IMR-90 (cell line): ENCODE data around the gene RALGAPB. TPM values are rescaled to one million over a fixed set of nuclear protein-coding genes. Genes with fewer than 3 reads are reported as not detected.
A peak's percentile ranks its signal among the peaks of the same experiment; 100 is the strongest.

ENCODE experiments used
- ATAC-seq: fragments of 200-7000 bp; cut with Tn5 transposase; 2 replicates; pipeline ENCODE4 v1.9.1; 2020; ENCODE audit warnings: low read depth, mild to moderate bottlenecking, moderate library complexity
- BruUV-seq: library from RNA; stranded (reverse); fragments of 400-500 nt; replicated peaks from 2 replicates; lab custom pipeline; 2021; lab: Mats Ljungman, UMichigan
- CTCF ChIA-PET: fragments of 300-600 bp; formaldehyde crosslinking; extraction: SDS; loops from one replicate; lab custom pipeline; 2021; ENCODE audit warnings: antibody characterized with exemption; lab: Yijun Ruan, JAX
- POLR2A ChIA-PET: fragments of 300-600 bp; sonication (Branson Sonifier 250); formaldehyde crosslinking; loops from one replicate; lab custom pipeline; 2022; ENCODE audit warnings: antibody characterized with exemption; ENCODE audit not compliant: unreplicated experiment; lab: Charles Lee
- DNase-seq: peaks from one replicate; pipeline ENCODE4 v3.0.0; 2013
- H2AFZ ChIP-seq: replicated peaks from 2 replicates; pipeline ENCODE3; 2013; ENCODE audit warnings: low read length, mild to moderate bottlenecking; ENCODE audit not compliant: poor library complexity
- H2AK5ac ChIP-seq: 2 replicates; pipeline ENCODE4 v1.6.1; 2013; ENCODE audit warnings: low read depth, low read length, inconsistent platforms
- H2AK9ac ChIP-seq: replicated peaks from 2 replicates; pipeline ENCODE3; 2013; ENCODE audit warnings: mild to moderate bottlenecking, low read depth, low read length, moderate library complexity; ENCODE audit not compliant: poor library complexity
- H2BK120ac ChIP-seq: 2 replicates; pipeline ENCODE4 v1.6.1; 2013; ENCODE audit warnings: low read depth, low read length, inconsistent platforms
- H2BK15ac ChIP-seq: 3 replicates; pipeline ENCODE4 v1.6.1; 2013; ENCODE audit warnings: low read depth, low read length, inconsistent platforms
- H2BK20ac ChIP-seq: 2 replicates; pipeline ENCODE4 v1.6.1; 2013; ENCODE audit warnings: low read depth, mild to moderate bottlenecking, inconsistent platforms, low read length, moderate library complexity
- H2BK5ac ChIP-seq: 2 replicates; pipeline ENCODE4 v1.6.1; 2013; ENCODE audit warnings: mild to moderate bottlenecking, low read depth, low read length, inconsistent platforms; ENCODE audit not compliant: poor library complexity, severe bottlenecking
- H3K14ac ChIP-seq: replicated peaks from 2 replicates; pipeline ENCODE4 v1.6.1; 2013; ENCODE audit warnings: low read depth, low read length, inconsistent platforms
- H3K18ac ChIP-seq: 2 replicates; pipeline ENCODE4 v1.6.1; 2013; ENCODE audit warnings: low read depth, low read length, control low read depth
- H3K23ac ChIP-seq: 2 replicates; pipeline ENCODE4 v1.6.1; 2013; ENCODE audit warnings: low read depth, low read length, inconsistent platforms
- H3K27ac ChIP-seq: 2 replicates; pipeline ENCODE4 v1.5.1; 2013; ENCODE audit warnings: mild to moderate bottlenecking, control low read depth, low read length; ENCODE audit not compliant: insufficient read depth
- H3K27me3 ChIP-seq: 2 replicates; pipeline ENCODE4 v1.6.1; 2013; ENCODE audit warnings: low read length; ENCODE audit not compliant: control insufficient read depth, insufficient read depth
- H3K36me3 ChIP-seq: 2 replicates; pipeline ENCODE4 v1.6.1; 2013; ENCODE audit warnings: low read length, mixed read lengths; ENCODE audit not compliant: control insufficient read depth, insufficient read depth
- H3K4ac ChIP-seq: 2 replicates; pipeline ENCODE4 v1.6.1; 2013; ENCODE audit warnings: low read depth, low read length, inconsistent platforms
- H3K4me1 ChIP-seq: 2 replicates; pipeline ENCODE4 v1.6.1; 2013; ENCODE audit warnings: low read length, mixed read lengths; ENCODE audit not compliant: control insufficient read depth, insufficient read depth
- H3K4me2 ChIP-seq: 2 replicates; pipeline ENCODE4 v1.6.1; 2013; ENCODE audit warnings: low read depth, mild to moderate bottlenecking, control low read depth, low read length, moderate library complexity
- H3K4me3 ChIP-seq: 2 replicates; pipeline ENCODE4 v1.5.1; 2013; ENCODE audit warnings: low read depth, mild to moderate bottlenecking, control low read depth, low read length, moderate library complexity; ENCODE audit not compliant: insufficient read depth
- H3K56ac ChIP-seq: 2 replicates; pipeline ENCODE4 v1.6.1; 2013; ENCODE audit warnings: low read length, inconsistent platforms; ENCODE audit not compliant: insufficient read depth; ENCODE audit errors: extremely low read depth
- H3K79me1 ChIP-seq, 2 experiments: 2 replicates each; pipeline ENCODE4 v1.6.1; 2013; ENCODE audit warnings: low read length in 2 of 2, inconsistent platforms in 1 of 2, low read depth in 1 of 2
- H3K9ac ChIP-seq: 2 replicates; pipeline ENCODE4 v1.6.1; 2013; ENCODE audit warnings: low read depth, low read length, control low read depth
- H3K9me1 ChIP-seq: 2 replicates; pipeline ENCODE4 v1.6.1; 2013; ENCODE audit warnings: low read length, inconsistent platforms; ENCODE audit not compliant: insufficient read depth
- H3K9me3 ChIP-seq: 2 replicates; pipeline ENCODE4 v1.6.1; 2013; ENCODE audit warnings: low read length; ENCODE audit not compliant: control insufficient read depth, insufficient read depth
- H4K20me1 ChIP-seq: 2 replicates; pipeline ENCODE4 v1.6.1; 2013; ENCODE audit warnings: low read length, inconsistent platforms; ENCODE audit not compliant: insufficient read depth
- H4K5ac ChIP-seq: 2 replicates; pipeline ENCODE4 v1.6.1; 2013; ENCODE audit warnings: mild to moderate bottlenecking, low read depth, low read length, control low read depth
- H4K8ac ChIP-seq, 2 experiments: 2 replicates each; pipeline ENCODE4 v1.6.1; 2013; ENCODE audit warnings: low read depth in 2 of 2, low read length in 2 of 2, control low read depth in 1 of 2, inconsistent platforms in 1 of 2
- H4K91ac ChIP-seq: 2 replicates; pipeline ENCODE4 v1.6.1; 2013; ENCODE audit warnings: low read depth, low read length, inconsistent platforms; ENCODE audit not compliant: insufficient read depth
- BHLHE40 ChIP-seq: fragments of 150-350 bp; IDR thresholded peaks from 2 replicates; pipeline ENCODE4 v1.6.1; 2016; ENCODE audit warnings: mild to moderate bottlenecking, low read depth, low read length
- CEBPB ChIP-seq: IDR thresholded peaks from 2 replicates; pipeline ENCODE4 v1.6.1; 2012; ENCODE audit warnings: low read depth, low read length, improper control_type of control experiment
- CHD1 ChIP-seq: IDR thresholded peaks from 2 replicates; pipeline ENCODE4 v1.6.1; 2012; ENCODE audit warnings: low read depth, low read length, improper control_type of control experiment
- FOS ChIP-seq: fragments of 150-350 bp; IDR thresholded peaks from 2 replicates; pipeline ENCODE4 v1.6.1; 2016; ENCODE audit warnings: low read depth, low read length
- MAFK ChIP-seq: IDR thresholded peaks from 2 replicates; pipeline ENCODE4 v1.6.1; 2012; ENCODE audit warnings: low read depth, low read length, improper control_type of control experiment
- MAZ ChIP-seq: IDR thresholded peaks from 2 replicates; pipeline ENCODE4 v1.6.1; 2012; ENCODE audit warnings: low read depth, mild to moderate bottlenecking, low read length, improper control_type of control experiment, moderate library complexity, borderline replicate concordance
- MXI1 ChIP-seq: IDR thresholded peaks from 2 replicates; pipeline ENCODE4 v1.6.1; 2012; ENCODE audit warnings: low read depth, mild to moderate bottlenecking, low read length, moderate library complexity, borderline replicate concordance
- NFE2L2 ChIP-seq: fragments of 150-350 bp; IDR thresholded peaks from 2 replicates; pipeline ENCODE4 v1.6.1; 2016; ENCODE audit warnings: low read depth, mild to moderate bottlenecking, low read length
- POLR2A ChIP-seq: IDR thresholded peaks from 2 replicates; pipeline ENCODE4 v1.6.1; 2012; ENCODE audit warnings: mild to moderate bottlenecking, low read depth, low read length
- RAD21 ChIP-seq: IDR thresholded peaks from 2 replicates; pipeline ENCODE4 v1.6.1; 2012; ENCODE audit warnings: low read length, improper control_type of control experiment
- RFX5 ChIP-seq: IDR thresholded peaks from 2 replicates; pipeline ENCODE4 v1.8.0; 2012; ENCODE audit warnings: low read depth, mild to moderate bottlenecking, low read length, moderate library complexity
- WGBS, 2 experiments: methylation state at CpG; one replicate each; pipeline versions ENCODE4 v1.1.5 to v1.1.7; 2013; ENCODE audit warnings: missing lambda C conversion rate in 2 of 2; ENCODE audit not compliant: insufficient read length in 1 of 2; ENCODE audit errors: extremely low coverage in 2 of 2; 5-methylcytosine and 5-hydroxymethylcytosine counted together
- dilution Hi-C: fragments of 300-500 bp; cut with HindIII; formaldehyde crosslinking; loops from one replicate; pipeline ENCODE4 v1.14.3; 2018; ENCODE audit warnings: low sequenced_read_pairs; ENCODE audit not compliant: unreplicated experiment
- in situ Hi-C: fragments of 300-500 bp; cut with MboI; formaldehyde crosslinking; loops from 3 replicates; pipeline ENCODE4 v1.14.3; 2019; ENCODE audit warnings: low sequenced_read_pairs, inconsistent platforms, mixed read lengths
- intact Hi-C: fragments of 100-400 bp; cut with micrococcal nuclease; formaldehyde crosslinking; loops from 2 replicates; pipeline ENCODE4 v1.10.0; 2022
- polyA plus RNA-seq, 3 experiments: library from polyadenylated mRNA; depleted of rRNA; stranded (reverse); fragments of >200 nt; gene quantifications; 2 replicates each; pipeline ENCODE4 v1.2.3, GENCODE V29; 2012; ENCODE audit warnings: low replicate concordance in 1 of 3
- total RNA-seq: library from RNA; depleted of rRNA; stranded (reverse); fragments of >200 nt; gene quantifications from 2 replicates; pipeline ENCODE4 v1.2.3, GENCODE V29; 2012
- TF ChIP-seq, protein P1 (sequence below): fragments of 150-350 bp; IDR thresholded peaks from 2 replicates; pipeline ENCODE4 v1.6.1; 2017; ENCODE audit warnings: mild to moderate bottlenecking, antibody characterized with exemption, low read length, low read depth
- TF ChIP-seq, protein P2 (sequence below): conservative IDR thresholded peaks from 2 replicates; pipeline ENCODE4 v1.5.1; 2012; ENCODE audit warnings: mild to moderate bottlenecking, low read depth, low read length, improper control_type of control experiment

Gene RALGAPB
- total and polyA plus RNA-seq, 2 of the 4 experiments (the other 2 are of a cell fraction), result 12.7 to 30.3 TPM

DNA sequence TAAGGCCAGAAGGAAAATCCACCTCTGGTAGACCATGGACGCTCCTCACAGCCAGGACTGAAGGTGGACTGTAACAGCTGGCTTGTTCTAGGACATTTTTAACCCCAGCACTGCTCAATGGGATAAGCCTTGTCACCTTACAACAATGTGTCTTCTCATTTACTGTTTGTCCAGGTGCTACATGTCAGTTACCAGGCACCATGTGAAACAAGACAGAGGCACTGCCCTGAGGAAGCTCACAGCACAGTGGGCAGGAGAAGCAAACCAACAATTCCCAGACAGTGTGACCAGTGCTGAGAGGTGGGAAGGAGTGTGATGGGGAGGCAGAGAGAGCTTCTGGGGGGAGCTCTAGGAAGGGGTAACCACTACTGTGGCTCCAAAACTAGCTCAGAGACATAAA is 48.2 kb upstream of the RALGAPB start (continued):
- TF ChIP-seq CEBPB, result no peak

DNA sequence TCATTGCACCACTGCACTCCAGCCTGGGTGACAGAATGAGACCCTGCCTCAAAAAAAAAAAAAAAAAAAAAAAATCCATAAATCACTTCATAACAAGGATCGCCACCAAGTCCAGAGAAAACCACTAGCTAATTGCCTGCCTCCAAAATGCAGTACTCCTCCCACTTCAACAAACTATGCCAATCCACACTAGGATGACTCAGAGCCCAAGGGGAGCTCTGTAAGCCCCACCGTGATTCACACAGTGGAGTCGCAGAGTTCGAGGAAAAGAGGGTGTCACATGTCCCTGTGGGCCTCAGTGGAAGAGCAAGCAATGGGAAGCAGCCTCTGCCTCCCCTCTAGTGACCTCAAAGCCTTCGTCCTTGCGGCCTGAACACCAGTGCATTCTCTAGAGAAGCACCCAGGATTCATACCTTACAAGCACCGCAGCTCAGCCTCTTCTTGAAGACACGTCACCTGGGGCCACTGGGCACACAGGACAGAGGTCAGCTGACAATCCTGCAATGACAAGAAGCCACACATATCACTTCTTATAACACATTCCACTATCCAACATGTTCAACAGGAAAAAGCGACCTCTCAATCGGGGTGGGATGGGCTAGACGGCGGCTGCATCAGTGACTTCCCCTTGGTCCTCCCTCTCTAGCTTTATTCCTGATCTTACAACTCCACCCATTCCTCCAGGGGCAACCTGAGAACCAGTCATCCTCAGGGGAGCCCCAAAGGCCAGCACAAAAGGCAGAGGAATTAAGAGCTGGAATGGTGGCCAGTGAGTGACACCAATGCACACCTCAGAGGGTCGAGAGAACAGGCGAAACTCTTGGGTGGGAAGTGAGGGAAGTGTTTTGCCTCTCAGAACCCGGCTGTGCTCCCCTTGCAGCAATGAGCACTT is 46.4 kb upstream of the RALGAPB start:
- Histone ChIP-seq H2BK15ac (no peak overlapping the region), H3K4me3 (no peak overlapping the region), H3K23ac (no peak overlapping the region), H2AK5ac (no peak overlapping the region; the same call in 1 of the 2 replicates), H4K5ac (no peak overlapping the region), H2BK5ac (peak overlapping the region; percentile 3), H3K18ac (no peak overlapping the region), H3K14ac (0 out of 2 replicates have a peak overlapping the region, but pooled peaks have one; percentile 10), H2BK120ac (no peak overlapping the region; the same call in 1 of the 2 replicates), H4K20me1 (peaks cover 89% of the 10 kb centered on the region), H3K27ac (peak overlapping the region; percentile 7; the same call in 1 of the 2 replicates), H3K4ac (peak overlapping the region; percentile 25; the same call in 1 of the 2 replicates), H2AFZ (peak overlapping the region; percentile 12), H2BK20ac (no peak overlapping the region), H4K8ac (no peak overlapping the region; a peak in 1 of 4 replicates), H2AK9ac (no peak overlapping the region), H3K9me1 (peaks cover 21% of the 10 kb centered on the region), H3K36me3 (peaks cover 81% of the 10 kb centered on the region), H3K4me2 (peak overlapping the region; percentile 17; the same call in 1 of the 2 replicates), H4K91ac (no peak overlapping the region), H3K9ac (no peak overlapping the region), H3K4me1 (peaks cover 12% of the 10 kb centered on the region), H3K9me3 (no peaks in the 10 kb centered on the region), H3K56ac (no peak overlapping the region), H3K27me3 (no peaks in the 10 kb centered on the region), H3K79me1 (peaks cover 35 to 92% of the 10 kb centered on the region in 2 experiments)
- in situ Hi-C loops, result no loop called here
- dilution Hi-C loops, result no loop called here
- DNase-seq (peak; percentile 95), ATAC-seq (peak; percentile 90)
- WGBS, 2 experiments, result no CpG with 5 or more reads among the region's 15 CpGs
- ChIA-PET CTCF (interaction anchor here (1.3 to 1.5 kb wide), 2 partner anchors 9 to 73 kb away, joined by 4 to 14 read pairs; partner anchors contain the start of gene SNHG17), POLR2A (interaction anchor here (0.5 to 0.6 kb wide), 3 partner anchors 9 kb away, joined by 3 to 4 read pairs (median 3); partner anchors contain the start of gene SNHG17)
- intact Hi-C loops, result no loop called here
- no TSS peak for BruUV-seq
- TF ChIP-seq POLR2A, result no peak
- TF ChIP-seq FOS, result peak; percentile 84
- TF ChIP-seq, protein P1, sequence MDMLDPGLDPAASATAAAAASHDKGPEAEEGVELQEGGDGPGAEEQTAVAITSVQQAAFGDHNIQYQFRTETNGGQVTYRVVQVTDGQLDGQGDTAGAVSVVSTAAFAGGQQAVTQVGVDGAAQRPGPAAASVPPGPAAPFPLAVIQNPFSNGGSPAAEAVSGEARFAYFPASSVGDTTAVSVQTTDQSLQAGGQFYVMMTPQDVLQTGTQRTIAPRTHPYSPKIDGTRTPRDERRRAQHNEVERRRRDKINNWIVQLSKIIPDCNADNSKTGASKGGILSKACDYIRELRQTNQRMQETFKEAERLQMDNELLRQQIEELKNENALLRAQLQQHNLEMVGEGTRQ, result peak; percentile 89
- TF ChIP-seq MXI1, result no peak
- peak; percentile 34; the same call in 1 of the 2 replicates for TF ChIP-seq MAZ
- TF ChIP-seq CEBPB, result no peak
- TF ChIP-seq CHD1, result no peak
- TF ChIP-seq MAFK, result no peak
- TF ChIP-seq, protein P2, sequence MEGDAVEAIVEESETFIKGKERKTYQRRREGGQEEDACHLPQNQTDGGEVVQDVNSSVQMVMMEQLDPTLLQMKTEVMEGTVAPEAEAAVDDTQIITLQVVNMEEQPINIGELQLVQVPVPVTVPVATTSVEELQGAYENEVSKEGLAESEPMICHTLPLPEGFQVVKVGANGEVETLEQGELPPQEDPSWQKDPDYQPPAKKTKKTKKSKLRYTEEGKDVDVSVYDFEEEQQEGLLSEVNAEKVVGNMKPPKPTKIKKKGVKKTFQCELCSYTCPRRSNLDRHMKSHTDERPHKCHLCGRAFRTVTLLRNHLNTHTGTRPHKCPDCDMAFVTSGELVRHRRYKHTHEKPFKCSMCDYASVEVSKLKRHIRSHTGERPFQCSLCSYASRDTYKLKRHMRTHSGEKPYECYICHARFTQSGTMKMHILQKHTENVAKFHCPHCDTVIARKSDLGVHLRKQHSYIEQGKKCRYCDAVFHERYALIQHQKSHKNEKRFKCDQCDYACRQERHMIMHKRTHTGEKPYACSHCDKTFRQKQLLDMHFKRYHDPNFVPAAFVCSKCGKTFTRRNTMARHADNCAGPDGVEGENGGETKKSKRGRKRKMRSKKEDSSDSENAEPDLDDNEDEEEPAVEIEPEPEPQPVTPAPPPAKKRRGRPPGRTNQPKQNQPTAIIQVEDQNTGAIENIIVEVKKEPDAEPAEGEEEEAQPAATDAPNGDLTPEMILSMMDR, result no peak
- TF ChIP-seq NFE2L2, result no peak
- TF ChIP-seq RAD21, result no peak
- no peak for TF ChIP-seq RFX5
- TF ChIP-seq BHLHE40, result no peak
